MM.1S (cell line): Measurements from ENCODE around the gene KRTAP12-1.

Experiments used
- EZH2 ChIP-seq: fragments of 300-600 bp; sonication (generic); optimal IDR thresholded peaks from 2 replicates; pipeline ENCODE3; 2017; ENCODE audit warnings: low read depth, mild to moderate bottlenecking, antibody characterized with exemption, low read length, mixed read lengths
- EZH2phosphoT487 ChIP-seq: fragments of 300-600 bp; sonication (generic); IDR thresholded peaks from 2 replicates; pipeline ENCODE4 v1.6.1; 2018; ENCODE audit warnings: antibody characterized with exemption, low read length
- TF ChIP-seq, protein P1 (sequence below): fragments of 300-600 bp; sonication (generic); IDR thresholded peaks from 2 replicates; pipeline ENCODE4 v1.5.1; 2016; ENCODE audit warnings: antibody characterized with exemption, low read length, mixed read lengths

DNA sequence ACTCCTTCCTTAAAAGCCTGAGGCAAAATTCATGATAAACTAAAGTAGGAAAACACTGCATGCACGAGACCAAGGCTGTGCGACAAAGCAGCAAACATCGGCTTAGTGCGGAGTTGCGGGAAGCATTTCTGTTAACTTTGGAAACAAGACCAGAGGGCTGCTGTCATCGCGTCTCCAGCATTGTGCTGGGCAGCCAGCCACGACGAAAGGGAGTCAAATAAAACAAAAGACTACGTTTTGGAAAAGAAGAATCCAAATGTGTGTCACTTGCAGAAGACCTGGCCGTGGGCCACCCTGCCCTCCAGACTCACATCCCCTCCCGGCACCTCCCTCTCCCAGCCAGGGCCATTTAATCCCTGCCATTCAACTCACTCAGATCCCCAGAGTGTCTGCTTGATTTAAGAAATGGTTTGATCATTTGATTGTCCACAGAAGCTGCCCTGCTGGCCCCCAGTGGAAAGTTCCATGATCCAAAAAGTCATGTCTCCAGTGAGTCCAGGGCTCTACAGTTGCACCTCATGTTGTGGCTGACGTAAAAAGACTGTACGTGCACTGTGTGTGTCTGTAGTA, 38.1 kb downstream of the KRTAP12-1 start:
- TF ChIP-seq, protein P1, sequence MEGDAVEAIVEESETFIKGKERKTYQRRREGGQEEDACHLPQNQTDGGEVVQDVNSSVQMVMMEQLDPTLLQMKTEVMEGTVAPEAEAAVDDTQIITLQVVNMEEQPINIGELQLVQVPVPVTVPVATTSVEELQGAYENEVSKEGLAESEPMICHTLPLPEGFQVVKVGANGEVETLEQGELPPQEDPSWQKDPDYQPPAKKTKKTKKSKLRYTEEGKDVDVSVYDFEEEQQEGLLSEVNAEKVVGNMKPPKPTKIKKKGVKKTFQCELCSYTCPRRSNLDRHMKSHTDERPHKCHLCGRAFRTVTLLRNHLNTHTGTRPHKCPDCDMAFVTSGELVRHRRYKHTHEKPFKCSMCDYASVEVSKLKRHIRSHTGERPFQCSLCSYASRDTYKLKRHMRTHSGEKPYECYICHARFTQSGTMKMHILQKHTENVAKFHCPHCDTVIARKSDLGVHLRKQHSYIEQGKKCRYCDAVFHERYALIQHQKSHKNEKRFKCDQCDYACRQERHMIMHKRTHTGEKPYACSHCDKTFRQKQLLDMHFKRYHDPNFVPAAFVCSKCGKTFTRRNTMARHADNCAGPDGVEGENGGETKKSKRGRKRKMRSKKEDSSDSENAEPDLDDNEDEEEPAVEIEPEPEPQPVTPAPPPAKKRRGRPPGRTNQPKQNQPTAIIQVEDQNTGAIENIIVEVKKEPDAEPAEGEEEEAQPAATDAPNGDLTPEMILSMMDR, result no peak
- TF ChIP-seq EZH2, result no peak
- no peak for TF ChIP-seq EZH2phosphoT487
